Epithelial cell of proximal tubule (primary cell): ENCODE results near the gene SEMA3F. TPM values are rescaled to one million over a fixed set of nuclear protein-coding genes. Genes with fewer than 3 reads are reported as not detected.

ENCODE experiments used
- DNase-seq: peaks from one replicate; pipeline ENCODE4 v3.0.0-alpha.2; 2011; ENCODE audit warnings: low read depth
- H3K4me3 ChIP-seq: 2 replicates; pipeline ENCODE4 v1.5.1; 2011; ENCODE audit warnings: low read depth, mild to moderate bottlenecking, low read length
- total RNA-seq: library from RNA; depleted of rRNA; stranded (reverse); fragments of >200 nt; gene quantifications from 2 replicates; pipeline ENCODE4 v1.2.3, GENCODE V29; 2015
- TF ChIP-seq, protein P1 (sequence below): conservative IDR thresholded peaks from 2 replicates; pipeline ENCODE4 v1.5.1; 2012; ENCODE audit warnings: low read depth, mild to moderate bottlenecking, low read length

Gene SEMA3F
- 36.0 and 58.6 TPM in 2 replicates for total RNA-seq

DNA sequence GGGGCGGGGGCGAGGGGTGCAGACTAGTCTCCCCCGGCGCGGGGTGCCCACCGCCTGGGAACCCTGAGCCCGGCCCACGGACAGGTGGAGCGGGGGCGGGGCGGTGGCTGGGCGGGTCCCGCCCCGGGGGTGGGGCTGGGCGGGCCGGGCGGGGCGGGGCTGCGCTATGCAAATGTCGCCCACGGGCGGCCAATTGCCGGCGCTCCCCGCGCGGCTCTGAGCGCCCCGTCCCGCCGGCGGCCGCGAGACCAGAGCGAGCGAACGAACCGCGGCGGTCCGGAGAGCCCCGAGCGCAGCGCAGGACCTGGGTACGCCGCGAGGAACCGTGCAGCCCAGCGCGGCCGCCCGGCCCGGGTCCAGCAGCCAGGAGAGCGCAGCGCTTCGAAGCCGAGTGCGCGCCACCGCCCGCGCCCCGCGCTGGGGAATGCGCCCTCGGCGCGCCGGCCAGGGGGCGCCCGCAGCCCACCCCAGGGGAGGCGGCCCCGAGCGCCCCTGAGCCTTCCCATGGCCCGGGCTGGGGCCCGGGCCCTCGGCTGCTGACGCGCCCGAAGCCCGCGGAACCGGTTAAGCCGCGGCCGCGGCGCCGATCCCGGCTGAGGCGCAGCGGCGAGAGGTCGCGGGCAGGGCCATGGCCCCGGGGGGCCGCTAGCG is at the start of gene SEMA3F:
Gene SEMA3F, plus strand, starts transcription at position 485 of the 651 bp plus-strand sequence. CDS start 4,299 bp downstream, outside the sequence.
- peak within 1 kb of the TSS; percentile 63 for H3K4me3 ChIP-seq
- TF ChIP-seq, protein P1, sequence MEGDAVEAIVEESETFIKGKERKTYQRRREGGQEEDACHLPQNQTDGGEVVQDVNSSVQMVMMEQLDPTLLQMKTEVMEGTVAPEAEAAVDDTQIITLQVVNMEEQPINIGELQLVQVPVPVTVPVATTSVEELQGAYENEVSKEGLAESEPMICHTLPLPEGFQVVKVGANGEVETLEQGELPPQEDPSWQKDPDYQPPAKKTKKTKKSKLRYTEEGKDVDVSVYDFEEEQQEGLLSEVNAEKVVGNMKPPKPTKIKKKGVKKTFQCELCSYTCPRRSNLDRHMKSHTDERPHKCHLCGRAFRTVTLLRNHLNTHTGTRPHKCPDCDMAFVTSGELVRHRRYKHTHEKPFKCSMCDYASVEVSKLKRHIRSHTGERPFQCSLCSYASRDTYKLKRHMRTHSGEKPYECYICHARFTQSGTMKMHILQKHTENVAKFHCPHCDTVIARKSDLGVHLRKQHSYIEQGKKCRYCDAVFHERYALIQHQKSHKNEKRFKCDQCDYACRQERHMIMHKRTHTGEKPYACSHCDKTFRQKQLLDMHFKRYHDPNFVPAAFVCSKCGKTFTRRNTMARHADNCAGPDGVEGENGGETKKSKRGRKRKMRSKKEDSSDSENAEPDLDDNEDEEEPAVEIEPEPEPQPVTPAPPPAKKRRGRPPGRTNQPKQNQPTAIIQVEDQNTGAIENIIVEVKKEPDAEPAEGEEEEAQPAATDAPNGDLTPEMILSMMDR = no peak
- no peak for DNase-seq

DNA sequence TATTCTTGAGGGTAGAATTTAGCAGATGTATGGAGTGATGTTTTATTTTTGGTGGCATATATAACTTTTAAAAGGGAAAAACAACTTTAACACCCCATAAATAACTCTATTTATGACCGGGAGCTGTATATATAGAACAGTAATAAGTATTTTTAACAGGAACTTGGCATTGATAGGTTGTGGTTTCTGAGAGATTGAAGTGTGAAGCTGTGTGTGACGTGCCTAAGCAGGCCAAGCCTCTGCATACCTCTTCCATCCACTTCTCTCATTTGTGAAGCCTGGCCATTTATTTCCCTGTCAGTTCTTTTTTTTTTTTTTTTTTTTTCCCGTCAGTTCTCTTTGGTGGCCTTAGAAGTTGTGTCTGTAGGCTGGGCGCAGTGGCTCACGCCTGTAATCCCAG is 43.4 kb upstream of the SEMA3F start:
- no peak overlapping the region for H3K4me3 ChIP-seq
- no peak for DNase-seq
- TF ChIP-seq, protein P1 = no peak

DNA sequence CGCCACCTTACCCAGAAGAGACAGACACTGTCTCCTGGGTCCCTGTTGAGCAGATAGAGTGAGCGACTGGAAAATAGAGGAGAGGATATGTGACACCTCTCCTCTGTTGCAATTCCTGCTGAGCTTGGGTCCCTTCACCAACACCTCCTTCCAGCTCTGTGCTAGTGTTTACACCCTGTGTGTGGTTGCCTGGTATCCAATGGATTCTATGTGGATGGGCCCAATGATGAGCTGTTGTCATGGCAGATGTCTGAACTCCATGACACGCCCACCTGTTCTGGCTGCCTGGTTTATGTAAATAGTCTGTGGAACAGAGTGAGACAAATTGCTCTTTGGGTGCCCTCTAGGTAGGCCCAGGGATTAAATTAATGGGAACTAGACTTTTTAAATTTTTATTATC is 42.7 kb upstream of the SEMA3F start:
- H3K4me3 ChIP-seq = no peak overlapping the region
- TF ChIP-seq, protein P1 = no peak
- no peak for DNase-seq

DNA sequence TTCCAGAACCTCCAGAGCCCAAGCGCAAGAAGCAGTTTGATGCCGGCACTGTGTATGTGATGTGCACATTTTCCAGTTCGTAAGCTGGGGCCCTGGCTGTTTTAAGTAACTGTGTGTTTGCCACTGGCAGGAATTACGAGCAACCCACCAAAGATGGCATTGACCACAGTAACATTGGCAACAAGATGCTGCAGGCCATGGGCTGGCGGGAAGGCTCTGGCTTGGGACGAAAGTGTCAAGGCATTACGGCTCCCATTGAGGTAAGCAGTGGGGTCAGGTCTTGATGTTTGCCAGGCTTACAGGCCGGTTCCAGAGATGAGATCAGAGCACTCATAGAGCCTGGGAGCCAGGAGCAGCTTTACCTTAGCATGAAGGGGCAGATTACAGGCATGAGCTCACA is 38.0 kb upstream of the SEMA3F start:
- H3K4me3 ChIP-seq = no peak overlapping the region
- TF ChIP-seq, protein P1 = no peak
- no peak for DNase-seq

DNA sequence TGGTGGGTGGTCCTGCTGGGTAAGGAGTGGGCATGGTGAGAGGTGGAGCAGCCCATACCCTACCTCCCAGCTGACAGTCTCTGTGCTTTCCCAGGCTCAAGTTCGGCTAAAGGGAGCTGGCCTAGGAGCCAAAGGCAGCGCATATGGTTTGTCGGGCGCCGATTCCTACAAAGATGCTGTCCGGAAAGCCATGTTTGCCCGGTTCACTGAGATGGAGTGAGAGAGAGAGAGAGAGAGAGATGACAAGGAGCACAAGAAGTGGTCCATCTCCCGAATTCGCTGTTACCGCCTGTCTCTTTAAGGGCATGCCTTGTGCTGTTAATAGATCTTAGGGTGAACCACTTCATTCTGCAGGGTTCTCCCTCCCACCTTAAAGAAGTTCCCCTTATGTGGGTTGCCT is 36.9 kb upstream of the SEMA3F start:
- no peak for DNase-seq
- H3K4me3 ChIP-seq = no peak overlapping the region
- TF ChIP-seq, protein P1 = no peak

DNA sequence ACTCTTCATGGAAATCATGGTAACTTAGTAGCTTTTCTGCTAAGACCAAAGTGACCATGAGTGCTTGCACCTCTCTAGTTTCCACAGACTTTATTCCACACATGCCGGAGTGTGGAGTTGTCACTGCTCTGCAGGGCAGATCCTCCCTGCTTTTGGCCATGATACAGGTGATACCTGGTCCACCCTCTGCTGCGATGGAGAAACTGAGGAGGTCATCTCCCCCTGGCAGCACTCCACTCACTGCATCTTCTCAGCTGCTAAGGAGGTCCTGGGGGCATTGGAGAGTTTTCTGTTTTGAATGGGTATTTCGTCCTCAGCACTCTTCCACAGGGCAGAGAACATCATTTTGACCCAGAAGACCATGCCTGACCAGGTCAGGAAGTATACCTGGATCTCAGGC is 35.3 kb upstream of the SEMA3F start:
- H3K4me3 ChIP-seq = no peak overlapping the region
- TF ChIP-seq, protein P1 = no peak
- no peak for DNase-seq
